VCaP (cell line): ENCODE data around the gene QDPR.

Experiments used
- H3K27ac ChIP-seq: fragments of 450-650 bp; 2 replicates; pipeline ENCODE4 v1.5.1; 2017
- TF ChIP-seq, protein P1 (sequence below): fragments of 450-650 bp; conservative IDR thresholded peaks from 2 replicates; pipeline ENCODE4 v1.5.1; 2017; ENCODE audit warnings: mild to moderate bottlenecking, moderate library complexity

Gene QDPR

DNA sequence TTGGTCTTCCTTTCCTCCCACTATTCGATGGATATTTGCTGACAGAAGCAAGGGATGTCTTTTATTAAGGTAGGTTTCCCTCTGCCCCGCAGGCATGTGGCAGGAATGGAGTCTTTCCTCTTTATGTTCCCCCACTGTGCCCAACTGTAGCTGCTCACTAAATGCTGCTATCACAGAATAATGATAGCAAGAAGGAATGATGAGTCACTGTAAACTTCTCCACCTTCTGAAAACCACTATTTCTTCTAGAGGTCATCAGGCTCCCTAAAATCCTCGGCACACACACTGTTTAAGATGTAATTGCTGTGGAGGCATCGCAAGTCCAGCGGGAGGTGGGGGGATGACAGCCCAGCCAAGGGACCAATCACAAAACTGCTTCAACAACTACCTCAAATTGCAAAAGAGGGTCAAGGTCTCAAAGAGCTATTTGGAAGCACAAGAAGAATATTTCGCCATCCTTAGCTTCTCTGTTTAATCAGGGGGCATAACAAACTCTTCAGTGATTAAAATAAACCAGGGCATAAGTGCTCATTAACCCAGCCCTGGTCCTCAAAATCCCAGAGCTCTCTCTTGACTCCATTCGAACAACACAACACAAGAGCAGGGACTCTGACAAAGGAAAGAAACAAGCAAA lies 13.9 kb downstream of the QDPR start:
- H3K27ac ChIP-seq: no peak overlapping the region
- TF ChIP-seq, protein P1, sequence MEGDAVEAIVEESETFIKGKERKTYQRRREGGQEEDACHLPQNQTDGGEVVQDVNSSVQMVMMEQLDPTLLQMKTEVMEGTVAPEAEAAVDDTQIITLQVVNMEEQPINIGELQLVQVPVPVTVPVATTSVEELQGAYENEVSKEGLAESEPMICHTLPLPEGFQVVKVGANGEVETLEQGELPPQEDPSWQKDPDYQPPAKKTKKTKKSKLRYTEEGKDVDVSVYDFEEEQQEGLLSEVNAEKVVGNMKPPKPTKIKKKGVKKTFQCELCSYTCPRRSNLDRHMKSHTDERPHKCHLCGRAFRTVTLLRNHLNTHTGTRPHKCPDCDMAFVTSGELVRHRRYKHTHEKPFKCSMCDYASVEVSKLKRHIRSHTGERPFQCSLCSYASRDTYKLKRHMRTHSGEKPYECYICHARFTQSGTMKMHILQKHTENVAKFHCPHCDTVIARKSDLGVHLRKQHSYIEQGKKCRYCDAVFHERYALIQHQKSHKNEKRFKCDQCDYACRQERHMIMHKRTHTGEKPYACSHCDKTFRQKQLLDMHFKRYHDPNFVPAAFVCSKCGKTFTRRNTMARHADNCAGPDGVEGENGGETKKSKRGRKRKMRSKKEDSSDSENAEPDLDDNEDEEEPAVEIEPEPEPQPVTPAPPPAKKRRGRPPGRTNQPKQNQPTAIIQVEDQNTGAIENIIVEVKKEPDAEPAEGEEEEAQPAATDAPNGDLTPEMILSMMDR: no peak

DNA sequence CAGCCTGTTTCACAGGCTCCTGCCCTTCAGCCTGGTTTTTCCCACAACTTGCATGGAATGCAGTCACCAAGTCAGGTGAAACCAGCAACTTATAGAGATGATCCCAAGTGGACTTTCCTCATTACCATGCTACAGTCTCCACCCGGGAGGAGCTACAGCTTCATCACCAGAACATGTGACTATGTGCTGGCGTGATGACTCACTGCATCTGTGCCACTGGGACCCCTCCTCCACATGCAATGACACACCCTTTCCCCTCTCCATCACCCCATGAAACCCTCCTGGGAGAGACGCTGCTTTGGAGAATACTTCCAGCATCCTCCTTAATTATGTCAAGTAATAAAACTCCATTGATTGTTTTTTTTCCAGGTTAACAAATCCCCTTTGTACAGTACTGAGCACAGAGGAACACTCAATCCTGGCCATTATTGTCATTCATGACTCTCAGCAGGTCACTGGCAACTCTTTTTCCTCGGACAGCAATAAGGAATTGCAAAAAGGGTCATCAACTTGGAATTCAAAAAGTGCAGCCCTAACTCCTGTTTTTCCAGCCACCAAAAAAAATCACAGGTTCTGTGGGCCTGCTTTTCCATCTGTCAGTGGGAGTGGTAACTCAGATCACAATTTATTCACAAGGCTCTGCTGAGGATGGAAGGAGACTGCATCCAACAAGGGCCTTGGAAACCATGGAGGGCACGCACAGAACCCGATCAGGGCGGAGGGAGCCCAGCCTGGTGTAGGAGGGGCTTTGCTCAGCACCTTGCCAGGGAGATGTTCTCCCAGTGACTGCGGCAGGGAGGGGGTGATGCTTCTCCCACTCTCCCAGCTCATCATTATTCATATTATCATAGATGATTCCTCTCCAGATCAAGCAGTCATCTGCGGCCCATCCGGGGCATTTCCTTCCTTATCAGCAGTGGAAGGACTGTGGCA lies 17.4 kb downstream of the QDPR start:
- TF ChIP-seq, protein P1: no peak
- peak overlapping the region; percentile 88 for H3K27ac ChIP-seq

DNA sequence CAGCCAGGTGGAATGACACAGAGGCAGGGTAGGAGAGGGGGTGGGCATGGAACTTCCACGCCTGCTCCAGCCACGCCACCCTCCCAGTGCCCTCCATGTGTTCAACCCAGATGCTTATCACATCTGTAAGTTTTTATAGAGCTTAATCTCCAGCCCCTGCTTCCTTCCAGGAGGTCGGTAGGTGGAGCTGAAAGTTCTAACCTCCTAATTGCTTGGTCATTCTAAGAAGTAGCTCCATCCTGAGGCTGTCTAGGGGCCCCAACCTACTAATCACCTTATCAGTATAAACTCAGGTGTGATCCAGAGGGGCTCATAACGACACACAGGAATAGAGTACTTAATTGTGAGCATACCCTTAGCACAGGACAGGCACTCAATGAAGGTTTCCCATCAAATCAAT lies 18.3 kb downstream of the QDPR start:
- TF ChIP-seq, protein P1: no peak
- H3K27ac ChIP-seq: peak overlapping the region; percentile 88

DNA sequence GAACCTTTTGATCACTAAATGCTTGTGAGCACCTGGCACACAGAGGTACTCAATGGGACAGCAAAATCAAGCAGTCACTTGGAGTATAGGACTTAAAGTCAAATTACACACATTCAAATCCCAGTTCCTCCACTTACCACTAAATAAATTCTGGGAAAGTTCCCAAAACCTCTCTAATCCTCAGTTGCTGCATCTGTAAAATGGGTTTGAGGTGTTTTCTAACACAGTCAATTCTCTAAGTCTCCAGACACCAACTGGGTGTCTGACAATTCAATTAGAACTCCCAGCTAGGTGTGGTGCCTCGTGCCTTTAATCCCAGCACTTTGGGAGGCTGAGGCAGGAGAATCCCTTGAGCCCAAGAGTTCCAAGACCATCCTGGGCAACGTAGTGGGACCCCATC lies 19.0 kb downstream of the QDPR start:
- TF ChIP-seq, protein P1: no peak
- peak overlapping the region; percentile 88 for H3K27ac ChIP-seq

DNA sequence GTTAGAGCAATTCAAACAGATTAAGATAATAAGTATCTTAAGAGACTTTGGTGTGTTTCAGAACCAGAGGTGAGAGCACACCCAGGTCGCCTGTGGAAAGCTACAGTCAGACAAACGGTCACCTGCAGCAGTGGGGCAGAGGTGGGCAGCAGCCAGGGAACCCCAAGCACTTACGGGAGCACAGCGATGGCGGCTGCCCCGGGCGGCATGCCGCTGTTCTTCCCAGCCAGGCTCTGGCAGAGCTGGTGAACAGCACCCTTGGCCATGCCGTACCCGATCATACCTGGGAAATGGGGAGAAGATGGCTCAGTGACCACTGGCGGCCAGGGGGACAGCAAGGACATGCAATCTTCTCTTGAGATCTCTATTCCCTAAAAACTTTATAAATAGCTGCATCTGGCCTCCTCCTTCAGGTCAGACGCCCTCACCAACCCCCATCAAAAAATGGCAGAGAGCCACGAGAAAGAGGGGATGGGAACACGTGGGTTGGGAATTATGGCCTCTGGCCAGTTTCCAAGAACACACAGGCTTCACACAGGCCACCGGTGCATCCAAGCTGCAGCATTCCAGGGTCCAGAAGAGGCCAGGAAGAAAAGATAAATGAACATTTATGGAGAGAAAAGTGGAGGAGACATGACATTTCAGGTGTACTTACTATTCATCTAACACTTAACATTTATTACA lies 19.7 kb downstream of the QDPR start:
- peak overlapping the region; percentile 88 for H3K27ac ChIP-seq
- TF ChIP-seq, protein P1: no peak

DNA sequence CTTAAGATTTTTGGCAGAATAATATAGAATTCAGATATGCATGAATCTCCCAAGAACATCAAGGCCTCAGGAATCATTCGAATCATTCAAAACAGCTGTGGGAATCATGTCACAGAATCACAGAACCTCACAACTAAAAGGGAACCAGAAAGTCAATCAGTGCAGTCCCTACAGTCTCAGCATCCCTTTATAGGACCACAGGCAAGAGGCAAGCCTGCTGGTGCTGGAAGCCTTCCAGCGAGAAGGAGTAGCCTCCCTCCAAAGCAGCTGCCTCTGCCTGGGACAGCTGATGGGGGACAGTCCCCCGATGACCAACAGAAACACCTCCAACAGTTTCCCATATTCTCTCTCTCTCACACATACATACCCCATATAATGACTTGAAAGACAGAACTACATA lies 20.7 kb downstream of the QDPR start:
- H3K27ac ChIP-seq: peak overlapping the region; percentile 88
- TF ChIP-seq, protein P1: no peak

DNA sequence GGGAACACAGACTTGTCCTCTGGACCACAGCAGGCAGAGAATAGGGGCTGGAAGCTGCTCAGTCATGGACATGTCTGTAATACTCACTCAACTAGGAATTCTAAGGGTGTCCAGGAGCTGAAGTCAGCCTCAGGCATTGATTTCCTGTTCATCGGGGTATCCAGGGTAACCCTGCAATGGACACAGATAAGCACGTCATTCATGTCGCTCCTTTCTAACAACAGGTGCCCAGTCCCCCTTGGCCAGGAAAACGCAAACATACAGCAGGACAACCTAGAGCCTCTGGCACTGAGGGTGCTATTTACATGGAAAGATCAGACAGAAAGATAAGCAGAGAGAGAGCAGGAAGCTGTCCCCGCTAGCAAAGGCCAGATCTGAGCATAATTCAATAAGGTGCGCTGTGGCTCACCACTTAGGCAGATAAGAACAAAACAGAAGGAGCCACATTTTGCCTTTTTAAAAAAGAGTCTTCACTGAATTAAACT lies 21.3 kb downstream of the QDPR start:
- TF ChIP-seq, protein P1: no peak
- H3K27ac ChIP-seq: peak overlapping the region; percentile 88
